Neural progenitor cell (in vitro differentiated cells): ENCODE results near the gene DIS3L2. TPM values are rescaled to one million over a fixed set of nuclear protein-coding genes. Genes with fewer than 3 reads are reported as not detected.
"Not testable (repeated sequence)": the region's sequence is repeated elsewhere in the genome, so short reads cannot be mapped to it uniquely, and the experiment has no call there.

Experiments used
- DNase-seq: peaks from one replicate; pipeline ENCODE4 v3.0.0-alpha.2; 2016; ENCODE audit warnings: low spot score
- H2AFZ ChIP-seq: fragments of 200-600 bp; sonication (generic); replicated peaks from 2 replicates; pipeline ENCODE4 v1.6.1; 2016; ENCODE audit warnings: antibody characterized with exemption
- H3F3A ChIP-seq: fragments of 200-600 bp; sonication (generic); 2 replicates; pipeline ENCODE4 v1.6.1; 2016; ENCODE audit warnings: antibody characterized with exemption, low read depth
- H3K27ac ChIP-seq: fragments of 200-600 bp; sonication (generic); 2 replicates; pipeline ENCODE4 v1.5.1; 2016; ENCODE audit warnings: mild to moderate bottlenecking
- H3K27me3 ChIP-seq: fragments of 200-600 bp; sonication (generic); 2 replicates; pipeline ENCODE4 v1.6.1; 2016; ENCODE audit warnings: mild to moderate bottlenecking, moderate library complexity
- H3K36me3 ChIP-seq: fragments of 200-600 bp; sonication (generic); 2 replicates; pipeline ENCODE4 v1.5.1; 2016
- H3K4me1 ChIP-seq: fragments of 200-600 bp; sonication (generic); 2 replicates; pipeline ENCODE4 v1.6.1; 2016; ENCODE audit warnings: mixed run types
- H3K4me2 ChIP-seq: fragments of 200-600 bp; sonication (generic); 2 replicates; pipeline ENCODE4 v1.6.1; 2016
- H3K4me3 ChIP-seq: fragments of 200-600 bp; sonication (generic); 2 replicates; pipeline ENCODE4 v1.5.1; 2016
- H3K79me2 ChIP-seq: fragments of 200-600 bp; sonication (generic); 2 replicates; pipeline ENCODE4 v1.6.1; 2016; ENCODE audit warnings: low read depth
- H3K9ac ChIP-seq: fragments of 200-600 bp; sonication (generic); 2 replicates; pipeline ENCODE4 v1.6.1; 2016
- H3K9me3 ChIP-seq: fragments of 200-600 bp; sonication (generic); 2 replicates; pipeline ENCODE4 v1.5.1; 2016; ENCODE audit warnings: low read depth
- H4K20me1 ChIP-seq: fragments of 200-600 bp; sonication (generic); 2 replicates; pipeline ENCODE4 v1.6.1; 2016; ENCODE audit warnings: low read depth
- H3K27ac Mint-ChIP-seq: 3 replicates; pipeline ENCODE4 v1.8.0; 2021; ENCODE audit warnings: mixed read lengths
- H3K27me3 Mint-ChIP-seq: 2 replicates; pipeline ENCODE4 v1.8.0; 2022; ENCODE audit warnings: low read depth, mild to moderate bottlenecking, inconsistent platforms, moderate library complexity, mixed read lengths; ENCODE audit not compliant: insufficient read depth
- H3K36me3 Mint-ChIP-seq: 3 replicates; pipeline ENCODE4 v1.8.0; 2021; ENCODE audit warnings: mixed read lengths
- H3K4me1 Mint-ChIP-seq: 3 replicates; pipeline ENCODE4 v1.8.0; 2021; ENCODE audit warnings: mixed read lengths
- H3K4me3 Mint-ChIP-seq: 3 replicates; pipeline ENCODE4 v1.8.0; 2021; ENCODE audit warnings: mild to moderate bottlenecking, moderate library complexity, mixed read lengths
- H3K9me3 Mint-ChIP-seq: 3 replicates; pipeline ENCODE4 v1.8.0; 2020; ENCODE audit warnings: mixed read lengths
- EZH2 ChIP-seq: fragments of 200-600 bp; sonication (generic); IDR thresholded peaks from 2 replicates; pipeline ENCODE4 v1.6.1; 2017; ENCODE audit warnings: antibody characterized with exemption, mild to moderate bottlenecking, moderate library complexity
- EZH2phosphoT487 ChIP-seq: fragments of 200-600 bp; sonication (generic); IDR thresholded peaks from 2 replicates; pipeline ENCODE4 v1.6.1; 2017; ENCODE audit warnings: antibody characterized with exemption
- total RNA-seq: library from RNA; depleted of rRNA; stranded (reverse); fragments of >200 nt; gene quantifications from 2 replicates; pipeline ENCODE4 v1.2.3, GENCODE V29; 2015; ENCODE audit warnings: low replicate concordance
- TF ChIP-seq, protein P1 (sequence below): fragments of 200-600 bp; sonication (generic); IDR thresholded peaks from 2 replicates; pipeline ENCODE4 v1.5.1; 2017; ENCODE audit warnings: antibody characterized with exemption, mild to moderate bottlenecking

Gene DIS3L2
- total RNA-seq, 1 donor from 2014 or later = 23.2 TPM

DNA sequence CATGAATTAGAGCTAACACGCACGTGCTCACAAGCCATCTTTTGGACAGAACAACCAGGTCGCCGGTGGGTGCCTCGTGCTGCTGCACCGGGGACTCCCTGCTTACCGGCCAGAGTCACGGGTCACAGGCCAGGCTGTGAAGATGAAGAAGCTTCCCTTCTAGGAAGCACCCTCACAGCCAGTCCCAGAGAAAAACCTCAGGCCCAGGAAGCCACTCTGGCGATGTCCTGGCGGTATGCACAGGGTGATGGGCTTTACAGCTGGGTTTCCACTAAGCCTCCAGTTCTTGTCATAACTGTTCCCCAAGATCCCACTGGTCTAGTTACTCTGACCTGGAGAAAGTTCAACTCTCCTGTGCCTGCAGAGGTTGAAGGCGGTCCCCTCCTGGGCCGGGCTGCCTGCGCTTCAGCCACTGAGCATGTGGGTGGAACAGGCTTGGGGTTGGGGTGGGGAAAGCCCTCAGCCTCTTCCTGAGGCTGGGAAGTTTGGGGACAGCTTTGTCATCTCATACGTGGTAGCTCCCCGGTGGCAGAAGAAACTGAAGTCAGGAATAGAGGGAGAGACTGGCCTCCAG is 15.2 kb upstream of the DIS3L2 start:
- Histone ChIP-seq H3K4me2 (no peak overlapping the region), H3F3A (no peaks in the 10 kb centered on the region), H3K79me2 (no peaks in the 10 kb centered on the region), H3K4me1 (no peaks in the 10 kb centered on the region), H3K27ac (no peak overlapping the region), H2AFZ (no peak overlapping the region), H3K9me3 (no peaks in the 10 kb centered on the region), H3K9ac (no peak overlapping the region), H3K4me3 (no peak overlapping the region), H3K36me3 (no peaks in the 10 kb centered on the region), H4K20me1 (no peaks in the 10 kb centered on the region), H3K27me3 (no peaks in the 10 kb centered on the region)
- TF ChIP-seq EZH2 (no peak), EZH2phosphoT487 (no peak)
- TF ChIP-seq, protein P1, sequence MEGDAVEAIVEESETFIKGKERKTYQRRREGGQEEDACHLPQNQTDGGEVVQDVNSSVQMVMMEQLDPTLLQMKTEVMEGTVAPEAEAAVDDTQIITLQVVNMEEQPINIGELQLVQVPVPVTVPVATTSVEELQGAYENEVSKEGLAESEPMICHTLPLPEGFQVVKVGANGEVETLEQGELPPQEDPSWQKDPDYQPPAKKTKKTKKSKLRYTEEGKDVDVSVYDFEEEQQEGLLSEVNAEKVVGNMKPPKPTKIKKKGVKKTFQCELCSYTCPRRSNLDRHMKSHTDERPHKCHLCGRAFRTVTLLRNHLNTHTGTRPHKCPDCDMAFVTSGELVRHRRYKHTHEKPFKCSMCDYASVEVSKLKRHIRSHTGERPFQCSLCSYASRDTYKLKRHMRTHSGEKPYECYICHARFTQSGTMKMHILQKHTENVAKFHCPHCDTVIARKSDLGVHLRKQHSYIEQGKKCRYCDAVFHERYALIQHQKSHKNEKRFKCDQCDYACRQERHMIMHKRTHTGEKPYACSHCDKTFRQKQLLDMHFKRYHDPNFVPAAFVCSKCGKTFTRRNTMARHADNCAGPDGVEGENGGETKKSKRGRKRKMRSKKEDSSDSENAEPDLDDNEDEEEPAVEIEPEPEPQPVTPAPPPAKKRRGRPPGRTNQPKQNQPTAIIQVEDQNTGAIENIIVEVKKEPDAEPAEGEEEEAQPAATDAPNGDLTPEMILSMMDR = no peak
- H3K27me3 Mint-ChIP-seq = no peaks in the 10 kb centered on the region
- H3K9me3 Mint-ChIP-seq = peaks cover 2% of the 10 kb centered on the region
- peaks cover 3% of the 10 kb centered on the region for H3K4me1 Mint-ChIP-seq
- H3K27ac Mint-ChIP-seq = no peak overlapping the region
- no peak overlapping the region for H3K4me3 Mint-ChIP-seq
- no peaks in the 10 kb centered on the region for H3K36me3 Mint-ChIP-seq
- DNase-seq = no peak

GRCh38 chr2:231947112-231947511 is 14.4 kb upstream of the DIS3L2 start:
- H4K20me1 ChIP-seq, H3K27ac ChIP-seq, H3K4me3 Mint-ChIP-seq, H3K27me3 ChIP-seq, H3K79me2 ChIP-seq, H3K4me1 ChIP-seq, H3K9ac ChIP-seq, H2AFZ ChIP-seq, H3K27me3 Mint-ChIP-seq, H3K9me3 Mint-ChIP-seq, H3K9me3 ChIP-seq, H3K27ac Mint-ChIP-seq, H3K36me3 ChIP-seq, H3K36me3 Mint-ChIP-seq, DNase-seq, H3K4me1 Mint-ChIP-seq, H3F3A ChIP-seq, H3K4me3 ChIP-seq, H3K4me2 ChIP-seq: not testable (repeated sequence)

DNA sequence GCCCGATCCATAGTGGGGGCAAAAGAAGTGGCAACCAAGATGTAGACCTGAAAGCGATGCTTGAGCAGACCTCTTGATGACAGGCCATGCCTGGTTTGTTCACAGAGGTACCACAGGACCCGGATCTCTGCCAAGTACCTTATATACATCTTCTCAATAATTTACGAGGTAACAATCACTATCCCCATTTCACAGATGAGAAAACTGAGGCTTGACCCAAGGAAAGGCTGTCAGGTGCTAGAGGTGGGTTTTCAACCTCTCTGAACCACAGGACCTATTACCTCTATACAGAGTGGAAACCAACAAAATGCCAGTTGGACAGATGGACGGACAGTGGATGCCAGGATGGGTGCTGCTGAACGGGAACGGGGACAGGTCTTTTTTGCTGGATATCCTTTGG is 13.8 kb upstream of the DIS3L2 start:
- no peaks in the 10 kb centered on the region for H3F3A ChIP-seq
- H3K4me3 ChIP-seq = no peak overlapping the region
- H3K27me3 ChIP-seq = no peaks in the 10 kb centered on the region
- Mint-ChIP-seq H3K27ac (no peak overlapping the region), H3K27me3 (no peaks in the 10 kb centered on the region), H3K4me3 (no peak overlapping the region), H3K9me3 (peaks cover 5% of the 10 kb centered on the region), H3K4me1 (peaks cover 3% of the 10 kb centered on the region), H3K36me3 (no peaks in the 10 kb centered on the region)
- H3K4me2 ChIP-seq = no peak overlapping the region
- TF ChIP-seq, protein P1 = no peak
- no peak overlapping the region for H3K9ac ChIP-seq
- H3K27ac ChIP-seq = no peak overlapping the region
- no peaks in the 10 kb centered on the region for H3K9me3 ChIP-seq
- no peaks in the 10 kb centered on the region for H3K79me2 ChIP-seq
- H2AFZ ChIP-seq = no peak overlapping the region
- DNase-seq = no peak
- H3K4me1 ChIP-seq = no peaks in the 10 kb centered on the region
- H3K36me3 ChIP-seq = no peaks in the 10 kb centered on the region
- no peaks in the 10 kb centered on the region for H4K20me1 ChIP-seq

DNA sequence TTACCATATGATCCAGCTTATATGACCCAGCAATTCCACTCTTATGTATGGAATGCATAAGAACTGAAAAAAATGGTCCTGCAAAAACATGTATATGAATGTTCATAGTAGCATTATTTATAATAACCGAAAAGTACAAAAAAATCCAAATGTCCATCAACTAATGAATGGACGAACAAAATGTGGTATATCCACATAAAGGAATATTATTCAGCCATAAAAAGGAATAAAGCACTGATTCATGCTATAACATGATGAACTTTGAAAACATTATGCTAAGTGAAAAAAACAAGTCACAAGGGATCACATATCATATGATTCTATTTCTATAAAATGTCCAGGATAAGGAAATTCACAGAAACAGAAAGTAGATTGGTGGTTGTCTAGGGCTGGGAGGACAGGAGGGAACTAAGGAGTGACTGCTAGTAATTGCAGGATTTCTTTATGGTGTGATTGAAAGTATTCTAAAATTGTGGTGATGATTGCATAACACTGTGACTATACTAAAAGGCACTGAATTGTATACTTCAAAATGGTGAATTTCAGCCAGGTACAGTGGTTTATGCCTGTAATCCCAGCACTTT is 10.0 kb upstream of the DIS3L2 start:
- Mint-ChIP-seq H3K36me3 (no peaks in the 10 kb centered on the region), H3K9me3 (peaks cover 5% of the 10 kb centered on the region), H3K27ac (no peak overlapping the region), H3K4me3 (no peak overlapping the region), H3K4me1 (peaks cover 9% of the 10 kb centered on the region), H3K27me3 (no peaks in the 10 kb centered on the region)
- Histone ChIP-seq H3K4me2 (no peak overlapping the region), H2AFZ (no peak overlapping the region), H3K36me3 (no peaks in the 10 kb centered on the region), H3K27me3 (no peaks in the 10 kb centered on the region), H3K9me3 (no peaks in the 10 kb centered on the region), H3K27ac (no peak overlapping the region), H3F3A (no peaks in the 10 kb centered on the region), H4K20me1 (no peaks in the 10 kb centered on the region), H3K4me1 (peaks cover 12% of the 10 kb centered on the region), H3K79me2 (no peaks in the 10 kb centered on the region), H3K4me3 (no peak overlapping the region), H3K9ac (no peak overlapping the region)
- DNase-seq = no peak
- TF ChIP-seq EZH2 (no peak), EZH2phosphoT487 (no peak)
- TF ChIP-seq, protein P1 = no peak
